ENCODE results near the gene CD79A. TPM values are rescaled to one million over a fixed set of nuclear protein-coding genes. Genes with fewer than 3 reads are reported as not detected.

The CD79A gene
- total RNA-seq, 1 donor from 2014 or later, result 1.0 TPM

DNA sequence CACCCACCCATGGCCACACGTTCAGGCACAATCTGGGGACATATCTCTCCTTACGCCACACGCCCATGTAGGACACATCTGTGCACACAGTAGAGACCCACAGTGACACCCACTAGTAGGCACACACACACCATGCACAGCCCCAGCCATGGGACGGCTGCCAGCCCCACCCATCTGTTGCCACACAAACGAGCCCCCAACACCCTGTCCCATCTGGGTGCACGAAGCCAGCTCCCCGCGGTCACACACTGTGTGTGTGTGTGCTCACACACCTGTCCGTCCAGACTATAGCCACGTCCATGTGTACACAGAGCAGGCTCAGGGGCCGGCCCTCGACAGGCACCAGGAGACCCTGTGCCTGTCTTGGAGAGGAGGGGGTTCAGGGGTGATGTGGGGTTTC lies 40.6 kb downstream of the CD79A start:
- no peak overlapping the region for H3K9ac ChIP-seq (ENCODE audit: low read depth in 1 of 3, low read length in 3 of 3)
- no peak overlapping the region for H3K4me3 ChIP-seq (ENCODE audit: low read length in 3 of 3)
- H3K4me1 ChIP-seq (ENCODE audit: control insufficient read depth in 3 of 3, insufficient read depth in 3 of 3, low read length in 3 of 3), result no peaks in the 10 kb centered on the region
- H3K36me3 ChIP-seq (ENCODE audit: control insufficient read depth in 3 of 3, insufficient read depth in 3 of 3, low read length in 3 of 3), result no peaks in the 10 kb centered on the region
- H3K27ac ChIP-seq (ENCODE audit: low read depth, low read length), result no peak overlapping the region
- no peaks in the 10 kb centered on the region for H3K9me3 ChIP-seq (ENCODE audit: control insufficient read depth in 3 of 3, low read length in 3 of 3)
- peaks cover 78 to 88% (median 83%) of the 10 kb centered on the region in 3 donors for H3K27me3 ChIP-seq (ENCODE audit: control insufficient read depth in 3 of 3, insufficient read depth in 3 of 3, low read length in 3 of 3)

DNA sequence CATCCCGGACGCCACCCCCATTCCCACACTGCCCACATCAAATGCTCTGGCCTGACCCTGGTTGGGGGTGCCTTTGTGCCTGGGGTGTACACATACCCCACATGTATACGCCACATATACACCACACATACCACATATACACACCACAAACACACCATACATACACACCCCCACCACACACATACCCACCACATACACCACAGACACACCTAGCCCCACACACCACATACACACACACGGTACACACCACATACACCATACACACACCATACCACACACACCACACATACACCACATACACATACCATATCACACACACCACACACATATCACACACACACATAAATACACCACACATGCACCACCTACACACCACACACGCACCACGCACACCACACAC lies 41.0 kb downstream of the CD79A start:
- H3K9me3 ChIP-seq (ENCODE audit: control insufficient read depth in 3 of 3, low read length in 3 of 3), result no peaks in the 10 kb centered on the region
- no peak overlapping the region for H3K4me3 ChIP-seq (ENCODE audit: low read length in 3 of 3)
- H3K36me3 ChIP-seq (ENCODE audit: control insufficient read depth in 3 of 3, insufficient read depth in 3 of 3, low read length in 3 of 3), result no peaks in the 10 kb centered on the region
- H3K9ac ChIP-seq (ENCODE audit: low read depth in 1 of 3, low read length in 3 of 3), result no peak overlapping the region
- no peaks in the 10 kb centered on the region for H3K4me1 ChIP-seq (ENCODE audit: control insufficient read depth in 3 of 3, insufficient read depth in 3 of 3, low read length in 3 of 3)
- H3K27me3 ChIP-seq (ENCODE audit: control insufficient read depth in 3 of 3, insufficient read depth in 3 of 3, low read length in 3 of 3), result peaks cover 83 to 89% (median 87%) of the 10 kb centered on the region in 3 donors
- H3K27ac ChIP-seq (ENCODE audit: low read depth, low read length), result no peak overlapping the region

DNA sequence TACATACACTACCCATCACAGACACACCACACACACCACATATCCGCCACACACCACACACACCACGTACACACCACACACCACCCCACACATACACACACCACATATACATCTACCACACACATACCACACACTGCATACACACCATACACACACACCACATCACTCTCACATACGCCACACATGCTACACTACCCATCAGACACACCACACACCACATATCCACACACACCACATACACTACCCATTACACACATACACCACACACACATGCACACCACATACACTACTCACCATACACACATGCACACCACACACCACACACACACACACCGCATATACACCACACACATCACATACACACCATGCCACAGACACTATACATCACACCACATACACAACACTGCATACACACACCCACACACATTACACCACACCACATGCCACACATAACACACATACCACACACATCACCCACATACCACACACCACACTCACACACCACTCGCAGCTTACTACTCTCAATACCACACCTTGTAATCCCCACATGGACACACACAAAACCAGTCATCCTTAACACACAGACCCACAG lies 41.7 kb downstream of the CD79A start:
- H3K27me3 ChIP-seq (ENCODE audit: control insufficient read depth in 3 of 3, insufficient read depth in 3 of 3, low read length in 3 of 3), result peaks cover 82 to 88% (median 83%) of the 10 kb centered on the region in 3 donors
- H3K4me1 ChIP-seq (ENCODE audit: control insufficient read depth in 3 of 3, insufficient read depth in 3 of 3, low read length in 3 of 3), result no peaks in the 10 kb centered on the region
- H3K4me3 ChIP-seq (ENCODE audit: low read length in 3 of 3), result no peak overlapping the region
- H3K36me3 ChIP-seq (ENCODE audit: control insufficient read depth in 3 of 3, insufficient read depth in 3 of 3, low read length in 3 of 3), result no peaks in the 10 kb centered on the region
- H3K9me3 ChIP-seq (ENCODE audit: control insufficient read depth in 3 of 3, low read length in 3 of 3), result no peaks in the 10 kb centered on the region
- no peak overlapping the region for H3K9ac ChIP-seq (ENCODE audit: low read depth in 1 of 3, low read length in 3 of 3)
- H3K27ac ChIP-seq (ENCODE audit: low read depth, low read length), result no peak overlapping the region

DNA sequence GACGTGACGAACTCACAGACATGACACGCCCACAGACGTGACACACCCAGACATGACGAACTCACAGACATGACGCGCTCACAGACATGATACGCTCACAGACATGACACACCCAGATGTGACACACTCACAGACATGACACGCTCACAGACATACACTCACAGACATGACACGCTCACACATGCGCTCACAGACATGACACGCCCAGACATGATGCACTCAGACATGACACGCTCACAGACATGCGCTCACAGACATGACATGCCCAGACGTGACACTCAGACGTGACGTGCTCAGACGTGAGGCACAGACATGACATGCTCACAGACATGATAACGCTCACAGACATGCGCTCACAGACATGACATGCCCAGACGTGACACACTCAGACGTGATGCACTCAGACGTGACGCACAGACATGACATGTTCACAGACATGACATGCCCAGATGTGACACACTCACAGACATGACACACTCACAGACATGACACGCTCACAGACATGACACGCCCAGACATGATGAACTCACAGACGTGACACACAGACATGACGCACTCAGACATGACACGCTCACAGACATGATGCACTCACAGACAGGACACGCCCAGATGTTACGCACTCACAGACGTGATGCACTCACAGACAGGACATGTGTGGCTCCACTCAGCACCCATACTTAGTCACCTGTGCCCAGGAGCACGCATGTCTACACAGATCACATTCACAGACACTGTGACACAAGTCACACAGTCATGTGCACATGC lies 43.1 kb downstream of the CD79A start:
- H3K9me3 ChIP-seq (ENCODE audit: control insufficient read depth in 3 of 3, low read length in 3 of 3), result no peaks in the 10 kb centered on the region
- H3K27me3 ChIP-seq (ENCODE audit: control insufficient read depth in 3 of 3, insufficient read depth in 3 of 3, low read length in 3 of 3), result peaks cover 87 to 94% (median 88%) of the 10 kb centered on the region in 3 donors
- no peak overlapping the region for H3K9ac ChIP-seq (ENCODE audit: low read depth in 1 of 3, low read length in 3 of 3)
- no peak overlapping the region for H3K27ac ChIP-seq (ENCODE audit: low read depth, low read length)
- no peaks in the 10 kb centered on the region for H3K36me3 ChIP-seq (ENCODE audit: control insufficient read depth in 3 of 3, insufficient read depth in 3 of 3, low read length in 3 of 3)
- H3K4me3 ChIP-seq (ENCODE audit: low read length in 3 of 3), result no peak overlapping the region
- no peaks in the 10 kb centered on the region for H3K4me1 ChIP-seq (ENCODE audit: control insufficient read depth in 3 of 3, insufficient read depth in 3 of 3, low read length in 3 of 3)

DNA sequence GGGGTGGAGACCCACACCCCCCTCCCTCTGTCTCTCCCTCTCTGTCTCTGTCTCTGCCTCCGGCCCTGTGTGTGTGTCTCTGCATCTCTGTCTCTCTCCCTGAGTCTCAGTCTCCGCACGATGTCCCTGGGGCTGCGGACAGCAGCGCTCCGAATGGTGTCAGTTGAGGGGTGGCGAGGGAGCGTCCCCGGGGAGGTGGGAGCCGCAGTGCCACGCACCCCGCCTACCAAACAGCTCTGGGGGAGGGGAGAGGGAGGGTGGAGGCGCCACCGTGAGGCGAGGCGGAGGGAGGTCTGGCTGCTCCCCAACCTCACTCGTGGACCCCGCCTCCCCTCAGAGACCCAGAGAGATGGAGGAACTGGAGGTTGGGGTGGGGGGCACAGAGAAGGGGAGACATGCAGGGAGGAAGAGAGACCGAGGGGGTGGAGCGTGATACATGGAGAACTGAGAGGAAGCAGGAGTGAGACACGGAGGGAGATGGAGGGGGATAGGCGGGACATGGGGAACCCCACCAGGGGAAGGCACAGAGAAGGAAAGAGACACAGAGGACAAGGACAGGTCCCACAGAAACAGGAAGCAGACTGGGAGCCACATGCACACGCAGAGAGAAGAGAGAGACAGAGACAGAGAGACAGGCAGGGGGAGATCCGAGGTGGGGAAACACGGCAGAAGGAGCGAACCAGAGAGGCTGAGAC lies 44.0 kb downstream of the CD79A start:
- Histone ChIP-seq H3K27me3 (ENCODE audit: control insufficient read depth in 3 of 3, insufficient read depth in 3 of 3, low read length in 3 of 3) (peaks cover 88 to 95% (median 89%) of the 10 kb centered on the region in 3 donors), H3K9me3 (ENCODE audit: control insufficient read depth in 3 of 3, low read length in 3 of 3) (peaks cover 0 to 2% (median 0%) of the 10 kb centered on the region in 3 donors), H3K27ac (ENCODE audit: low read depth, low read length) (no peak overlapping the region), H3K9ac (ENCODE audit: low read depth in 1 of 3, low read length in 3 of 3) (no peak overlapping the region), H3K4me1 (ENCODE audit: control insufficient read depth in 3 of 3, insufficient read depth in 3 of 3, low read length in 3 of 3) (no peaks in the 10 kb centered on the region), H3K4me3 (ENCODE audit: low read length in 3 of 3) (no peak overlapping the region), H3K36me3 (ENCODE audit: control insufficient read depth in 3 of 3, insufficient read depth in 3 of 3, low read length in 3 of 3) (no peaks in the 10 kb centered on the region)

DNA sequence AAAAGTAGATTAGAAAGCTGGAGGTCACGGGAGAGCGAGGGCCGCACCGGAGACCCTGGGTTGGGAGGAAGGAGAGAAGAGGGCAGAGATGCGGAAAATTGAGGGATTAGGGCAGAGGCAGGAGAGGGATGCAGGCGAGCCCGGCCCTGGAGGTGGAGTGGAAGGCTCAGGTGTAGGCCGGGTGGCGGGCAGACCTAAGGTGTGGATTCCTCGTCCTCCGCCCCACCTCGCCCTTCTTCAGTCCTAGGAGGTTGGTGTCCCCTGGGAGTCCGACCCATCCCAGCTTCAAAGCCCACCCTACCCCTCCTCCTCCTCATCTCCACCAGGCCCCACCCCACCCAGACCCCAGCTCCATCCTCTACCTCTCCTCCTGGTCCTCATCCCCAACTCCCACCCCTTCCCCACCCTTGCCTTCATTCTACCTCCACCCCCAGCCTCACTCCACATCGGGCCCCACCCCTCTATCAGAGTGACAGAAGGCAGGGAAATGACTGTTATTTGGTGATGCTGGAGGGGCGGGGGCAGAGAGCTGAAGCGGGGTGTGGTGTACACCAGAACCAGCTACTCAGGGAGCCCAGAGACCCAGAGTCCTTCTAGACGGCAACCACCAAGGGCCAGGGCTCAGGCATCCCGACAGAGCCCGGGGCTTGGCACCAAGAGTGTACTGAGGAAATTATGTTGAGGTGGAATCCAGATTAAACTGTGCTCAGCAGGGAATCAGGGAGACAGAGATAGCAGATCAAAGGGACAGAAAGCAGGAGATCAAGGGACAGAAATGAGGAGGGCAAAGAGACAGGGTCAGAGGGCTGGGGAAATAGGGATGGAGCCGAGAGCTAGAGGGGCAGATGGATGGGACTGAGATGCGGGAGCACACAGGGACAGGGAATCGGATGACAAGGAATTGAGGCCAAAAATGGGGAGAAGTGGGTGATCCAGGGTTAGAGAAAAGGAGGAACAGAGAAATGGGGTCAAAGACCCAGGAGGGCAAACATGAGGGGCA lies 44.8 kb downstream of the CD79A start:
- no peaks in the 10 kb centered on the region for H3K4me1 ChIP-seq (ENCODE audit: control insufficient read depth in 3 of 3, insufficient read depth in 3 of 3, low read length in 3 of 3)
- no peak overlapping the region for H3K4me3 ChIP-seq (ENCODE audit: low read length in 3 of 3)
- peaks cover 0 to 5% (median 0%) of the 10 kb centered on the region in 3 donors for H3K9me3 ChIP-seq (ENCODE audit: control insufficient read depth in 3 of 3, low read length in 3 of 3)
- H3K36me3 ChIP-seq (ENCODE audit: control insufficient read depth in 3 of 3, insufficient read depth in 3 of 3, low read length in 3 of 3), result no peaks in the 10 kb centered on the region
- no peak overlapping the region for H3K9ac ChIP-seq (ENCODE audit: low read depth in 1 of 3, low read length in 3 of 3)
- no peak overlapping the region for H3K27ac ChIP-seq (ENCODE audit: low read depth, low read length)
- H3K27me3 ChIP-seq (ENCODE audit: control insufficient read depth in 3 of 3, insufficient read depth in 3 of 3, low read length in 3 of 3), result peaks cover 87 to 94% (median 89%) of the 10 kb centered on the region in 3 donors

DNA sequence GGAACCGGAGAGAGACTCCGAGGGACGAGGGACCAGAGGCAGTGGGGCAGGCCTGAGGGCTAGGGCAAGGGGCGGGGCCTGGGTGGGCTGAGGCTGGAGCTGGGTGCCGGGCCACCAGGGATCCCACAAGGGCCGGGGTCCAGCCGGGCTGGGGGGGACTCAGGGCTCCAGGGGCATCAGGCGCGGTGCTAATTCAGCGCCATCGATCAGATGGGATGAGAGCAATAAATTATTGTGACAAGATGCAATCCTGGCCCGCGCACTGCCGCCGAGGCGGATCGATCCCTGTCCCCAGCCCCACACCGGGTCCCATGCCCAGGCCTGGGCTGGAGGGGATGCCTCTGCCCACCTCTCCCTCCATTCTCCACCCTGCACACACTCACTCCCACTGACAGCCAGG lies 45.5 kb downstream of the CD79A start:
- Histone ChIP-seq H3K4me3 (ENCODE audit: low read length in 3 of 3) (no peak overlapping the region), H3K9me3 (ENCODE audit: control insufficient read depth in 3 of 3, low read length in 3 of 3) (peaks cover 0 to 5% (median 0%) of the 10 kb centered on the region in 3 donors), H3K36me3 (ENCODE audit: control insufficient read depth in 3 of 3, insufficient read depth in 3 of 3, low read length in 3 of 3) (no peaks in the 10 kb centered on the region), H3K27ac (ENCODE audit: low read depth, low read length) (no peak overlapping the region), H3K4me1 (ENCODE audit: control insufficient read depth in 3 of 3, insufficient read depth in 3 of 3, low read length in 3 of 3) (no peaks in the 10 kb centered on the region), H3K27me3 (ENCODE audit: control insufficient read depth in 3 of 3, insufficient read depth in 3 of 3, low read length in 3 of 3) (peaks cover 89 to 95% (median 89%) of the 10 kb centered on the region in 3 donors), H3K9ac (ENCODE audit: low read depth in 1 of 3, low read length in 3 of 3) (no peak overlapping the region)

DNA sequence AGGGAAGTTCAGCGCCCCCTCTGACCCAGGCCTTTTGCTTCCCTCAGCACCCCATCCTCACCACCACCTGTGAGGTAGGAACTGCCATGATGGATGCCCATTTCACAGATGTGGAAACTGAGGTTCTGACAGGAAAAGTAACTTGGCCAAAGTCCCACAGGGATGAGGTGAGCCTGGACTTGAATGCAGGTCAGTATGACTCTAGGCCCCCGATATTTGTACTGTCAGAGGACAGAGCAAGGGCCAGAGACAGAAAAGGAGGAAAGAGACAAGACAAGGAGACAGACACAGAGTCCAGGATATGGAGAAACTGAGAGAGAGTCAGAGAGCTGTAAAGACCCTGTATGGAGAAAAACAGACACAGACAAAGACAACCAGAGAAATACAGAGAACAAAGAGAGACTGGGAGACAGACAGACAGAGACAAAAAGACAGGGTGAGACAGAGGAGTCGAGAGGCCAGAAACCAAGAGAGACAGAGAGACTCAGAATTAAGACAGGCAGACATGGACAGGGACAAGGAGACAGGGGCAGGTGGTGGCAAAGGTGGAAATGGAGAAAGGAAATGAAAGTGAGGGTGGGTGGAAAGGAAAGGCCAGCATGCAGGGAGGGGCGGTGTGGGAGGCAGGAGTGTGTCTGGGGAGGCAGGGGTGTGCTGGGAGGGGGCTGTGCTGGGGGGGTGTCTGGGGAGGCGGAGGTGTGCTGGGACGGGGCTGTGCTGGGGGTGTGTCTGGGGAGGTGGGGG lies 46.1 kb downstream of the CD79A start:
- Histone ChIP-seq H3K36me3 (ENCODE audit: control insufficient read depth in 3 of 3, insufficient read depth in 3 of 3, low read length in 3 of 3) (no peaks in the 10 kb centered on the region), H3K4me3 (ENCODE audit: low read length in 3 of 3) (no peak overlapping the region), H3K9me3 (ENCODE audit: control insufficient read depth in 3 of 3, low read length in 3 of 3) (peaks cover 0 to 5% (median 0%) of the 10 kb centered on the region in 3 donors), H3K27ac (ENCODE audit: low read depth, low read length) (no peak overlapping the region), H3K4me1 (ENCODE audit: control insufficient read depth in 3 of 3, insufficient read depth in 3 of 3, low read length in 3 of 3) (peaks cover 0 to 2% (median 1%) of the 10 kb centered on the region in 3 donors), H3K27me3 (ENCODE audit: control insufficient read depth in 3 of 3, insufficient read depth in 3 of 3, low read length in 3 of 3) (peaks cover 86 to 92% (median 86%) of the 10 kb centered on the region in 3 donors), H3K9ac (ENCODE audit: low read depth in 1 of 3, low read length in 3 of 3) (no peak overlapping the region)

All from skeletal muscle tissue (tissue), 4 donors.